H54 (cell line): ENCODE results near the gene TRIM4.

Source experiments
- DNase-seq: peaks from one replicate; pipeline ENCODE4 v3.0.0; 2011; ENCODE audit warnings: low spot score, mixed read lengths; ENCODE audit not compliant: insufficient read length
- FAIRE-seq: peaks from 3 replicates; lab custom pipeline; 2011; peaks lifted over from hg19 to GRCh38; lab: Jason Lieb, UNC
- POLR2A ChIP-seq: IDR thresholded peaks from 2 replicates; pipeline ENCODE4 v1.6.1; 2011; ENCODE audit warnings: low read depth, mild to moderate bottlenecking, low read length

The TRIM4 gene

DNA sequence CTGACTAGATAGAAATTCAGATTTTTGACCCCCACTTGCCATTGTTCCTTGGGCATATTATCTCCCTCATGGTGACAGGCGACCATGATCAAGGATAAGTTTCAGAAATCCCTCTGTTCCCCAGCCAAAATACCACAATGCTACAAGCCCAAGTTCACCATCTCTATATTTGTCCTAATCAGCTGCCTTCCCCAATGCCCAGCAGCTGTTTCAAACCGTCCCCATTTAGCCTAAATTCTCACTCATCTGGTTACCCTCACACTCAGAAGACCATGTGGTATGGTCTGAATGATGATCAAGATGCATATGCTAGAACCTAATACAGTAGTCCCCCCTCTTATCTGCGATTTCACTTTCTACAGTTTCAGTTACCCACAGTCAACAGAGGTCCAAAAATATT, 11.0 kb upstream of the TRIM4 start:
- TF ChIP-seq POLR2A: no peak
- DNase-seq: no peak
- FAIRE-seq: no peak

DNA sequence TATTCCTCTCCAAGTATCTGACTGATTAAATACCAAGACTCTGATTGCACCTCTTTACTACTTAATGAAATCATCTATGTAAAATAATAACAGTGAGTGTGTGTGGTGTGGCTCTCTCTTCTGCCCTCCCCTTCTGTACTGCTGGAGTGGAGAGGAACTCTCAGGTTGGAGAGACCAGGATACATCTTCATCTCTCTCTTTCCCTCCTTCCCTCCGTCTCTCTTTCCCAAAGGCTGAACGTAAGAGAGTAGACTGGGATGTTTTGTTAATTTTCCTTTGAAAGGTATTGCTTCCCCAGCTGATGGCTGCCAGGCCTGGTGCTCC, 10.4 kb upstream of the TRIM4 start:
- DNase-seq (no peak), FAIRE-seq (no peak)
- no peak for TF ChIP-seq POLR2A

DNA sequence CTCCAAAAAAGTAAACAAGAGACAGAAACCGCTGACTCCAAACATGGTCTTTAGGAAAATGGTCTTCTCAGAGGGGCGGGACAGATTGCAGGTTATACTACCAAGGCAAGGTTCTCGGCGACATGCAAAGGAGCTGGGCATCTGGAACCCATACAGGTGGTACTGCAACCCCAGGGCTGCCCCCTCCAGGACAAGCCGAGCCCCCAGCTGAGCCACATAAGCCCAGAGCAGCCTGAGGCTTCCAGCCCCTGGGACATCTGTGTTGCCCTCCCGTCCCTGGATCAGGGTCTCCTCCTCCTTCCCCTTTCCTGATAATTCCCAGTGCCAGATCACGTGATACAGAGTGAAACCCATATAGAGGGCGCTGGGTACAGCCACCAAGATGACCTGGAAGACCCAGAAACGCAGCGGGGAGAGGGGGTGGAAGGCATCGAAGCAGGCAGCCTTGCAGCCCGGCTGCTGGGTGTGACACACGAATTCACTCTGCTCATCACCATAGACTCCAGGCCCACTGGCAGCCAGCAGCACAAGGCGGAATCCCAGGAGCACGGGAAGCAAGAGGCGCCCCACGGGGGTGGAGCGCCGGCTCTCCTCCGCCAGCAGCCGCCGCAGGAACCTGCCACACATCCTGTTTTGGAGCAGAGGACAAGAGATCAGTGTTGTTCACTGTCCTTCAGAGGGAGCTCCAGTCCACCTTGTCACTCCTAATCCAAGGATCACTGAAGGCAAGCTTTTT, 9.8 kb upstream of the TRIM4 start, which contains the start of gene GJC3:
Gene GJC3 (minus strand): TSS at position 627 of the 736 bp plus-strand sequence. CDS start 0 bp downstream, at position 627.
- FAIRE-seq: no peak
- no peak for TF ChIP-seq POLR2A
- no peak for DNase-seq

DNA sequence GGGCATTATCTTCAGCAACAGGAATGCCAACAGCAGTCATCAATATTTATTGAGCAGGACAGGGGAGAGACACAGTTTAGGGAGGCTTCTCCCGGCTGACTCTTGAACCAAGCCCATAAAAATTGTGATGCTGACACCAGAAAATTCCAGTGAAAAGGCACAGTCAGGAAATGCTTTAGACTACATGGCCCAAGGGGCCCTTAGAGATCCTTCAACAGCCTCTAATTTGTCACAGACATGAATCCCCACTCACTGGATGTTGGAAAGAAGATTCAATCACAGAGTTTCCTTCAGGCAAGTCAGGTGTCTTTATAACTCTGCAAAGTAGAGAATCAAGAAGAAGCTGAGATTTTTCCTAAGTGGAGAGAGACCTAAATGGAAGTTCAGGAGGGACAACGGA, 8.9 kb upstream of the TRIM4 start:
- FAIRE-seq (no peak), DNase-seq (no peak)
- TF ChIP-seq POLR2A: no peak

- no peak for TF ChIP-seq POLR2A
- FAIRE-seq (no peak), DNase-seq (no peak)
These were observed 8.2 kb upstream of the TRIM4 start for GRCh38 chr7:99927536-99927935.

GRCh38 chr7:99926321-99926720, 7.0 kb upstream of the TRIM4 start:
- no peak for TF ChIP-seq POLR2A
- FAIRE-seq (no peak), DNase-seq (no peak)

DNA sequence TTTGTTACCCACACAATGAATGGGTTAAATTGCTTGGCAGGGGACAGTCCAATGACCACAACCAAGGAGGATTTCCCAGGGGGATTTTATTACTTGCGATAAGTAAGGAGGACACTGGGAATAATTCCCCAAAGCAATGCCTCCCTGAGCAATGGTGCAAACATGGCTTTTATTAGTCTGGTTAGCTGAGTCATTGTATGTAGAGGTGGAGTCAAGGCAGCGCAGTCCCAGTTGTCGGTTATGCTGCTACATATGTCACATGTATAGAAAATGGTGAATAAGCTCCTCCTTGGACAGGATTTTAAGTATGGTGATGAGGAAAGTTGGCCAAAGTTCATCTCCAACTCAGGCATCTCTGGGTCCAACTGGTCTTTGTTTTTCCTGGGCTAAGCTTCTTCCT, 3.9 kb upstream of the TRIM4 start:
- FAIRE-seq: no peak
- no peak for TF ChIP-seq POLR2A
- no peak for DNase-seq

GRCh38 chr7:99920149-99920548, 819 bp upstream of the TRIM4 start:
- no peak for FAIRE-seq
- no peak for TF ChIP-seq POLR2A
- DNase-seq: no peak

DNA sequence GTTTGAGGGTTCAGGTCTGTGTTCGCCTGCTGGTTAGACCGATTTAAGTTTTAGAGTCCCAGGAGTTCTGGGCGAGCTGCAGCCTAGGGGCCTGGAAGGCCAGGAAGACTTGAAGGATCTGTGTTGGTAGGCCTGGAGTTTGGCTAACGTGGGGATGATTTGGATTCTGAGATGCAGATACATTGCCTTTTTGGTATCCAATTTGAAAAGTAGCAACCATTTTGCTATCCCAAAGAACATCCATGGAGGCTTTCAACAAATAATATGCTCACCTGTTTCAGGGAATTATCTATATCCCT, 433 bp upstream of the TRIM4 start:
- no peak for DNase-seq
- FAIRE-seq: no peak
- no peak for TF ChIP-seq POLR2A

DNA sequence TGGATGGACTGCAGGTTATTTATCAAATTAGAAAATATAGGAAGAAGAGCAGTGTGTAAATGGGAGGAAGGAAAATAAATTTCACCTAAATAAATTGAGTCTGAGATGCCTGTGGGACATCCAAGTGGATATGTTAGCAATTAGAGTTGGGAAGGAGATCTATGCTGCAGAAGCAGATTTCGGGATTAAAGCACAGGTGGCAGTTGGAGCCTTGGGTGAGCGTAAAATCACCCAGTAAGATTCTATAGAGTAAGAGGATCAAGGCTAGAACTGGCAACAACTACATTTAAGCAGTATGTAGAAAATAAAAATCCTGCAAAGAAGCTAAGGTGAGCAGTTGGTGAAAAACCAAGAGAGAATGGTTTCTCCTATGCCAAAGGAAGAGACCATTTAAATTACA, 8.4 kb downstream of the TRIM4 start:
- no peak for DNase-seq
- TF ChIP-seq POLR2A: no peak
- FAIRE-seq: no peak

- no peak for FAIRE-seq
- TF ChIP-seq POLR2A: no peak
- no peak for DNase-seq
These were observed 17.7 kb downstream of the TRIM4 start for GRCh38 chr7:99901581-99901980.

- no peak for TF ChIP-seq POLR2A
- FAIRE-seq (no peak), DNase-seq (no peak)
These were observed 19.4 kb downstream of the TRIM4 start for GRCh38 chr7:99899830-99900519.

GRCh38 chr7:99898836-99899235, 20.5 kb downstream of the TRIM4 start:
- FAIRE-seq: no peak
- DNase-seq: no peak
- no peak for TF ChIP-seq POLR2A

- no peak for TF ChIP-seq POLR2A
- DNase-seq (no peak), FAIRE-seq (no peak)
These were observed 21.3 kb downstream of the TRIM4 start for GRCh38 chr7:99898023-99898357.

GRCh38 chr7:99897322-99898022, 21.9 kb downstream of the TRIM4 start:
- no peak for TF ChIP-seq POLR2A
- FAIRE-seq (no peak), DNase-seq (no peak)
